Activated CD4-positive, alpha-beta T cell treated with anti-CD3 and anti-CD28 coated beads, Interleukin-2, amount 50 U/mL, for 24 hours (primary cell): ENCODE data around the gene CCDC68.

Experiments
- DNase-seq, 2 donors: peaks; one replicate each; pipeline ENCODE4 v3.0.0-alpha.2; 2020; ENCODE audit warnings: low read depth in 1 of 2, low spot score in 1 of 2

The CCDC68 gene

GRCh38 chr18:54961016-54961423 lies 1.8 kb upstream of the CCDC68 start:
- DNase-seq: no peak

- no peak for DNase-seq
Measured at GRCh38 chr18:54960197-54960596, 936 bp upstream of the CCDC68 start.

- DNase-seq: no peak
Measured at GRCh38 chr18:54957996-54958395, 1.3 kb downstream of the CCDC68 start.

DNA sequence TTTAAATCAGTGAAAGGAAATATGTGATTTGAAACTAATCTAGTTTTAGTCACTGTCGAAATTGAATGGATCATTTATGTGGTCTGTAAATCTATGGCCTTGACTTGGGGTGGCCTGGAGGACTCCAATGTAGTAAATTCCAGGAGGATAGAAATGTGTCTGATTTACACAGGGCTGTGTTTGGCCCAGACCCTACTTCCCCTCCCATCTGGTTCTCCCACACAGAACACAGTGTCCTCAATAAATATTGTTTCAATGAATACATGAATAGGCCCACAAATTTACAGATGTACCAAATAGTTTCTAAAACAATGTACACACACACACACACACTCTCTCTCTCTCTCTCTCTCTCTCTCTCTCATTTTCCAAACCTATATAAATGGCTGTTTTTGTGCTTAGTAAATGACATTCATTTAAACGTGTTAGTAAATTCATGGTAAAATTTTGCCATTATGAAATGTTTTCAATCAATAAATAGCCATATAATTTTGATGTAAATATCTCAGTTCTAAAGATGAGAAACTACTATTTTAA lies 1.9 kb downstream of the CCDC68 start:
- no peak for DNase-seq

GRCh38 chr18:54956506-54956905 lies 2.8 kb downstream of the CCDC68 start:
- no peak for DNase-seq

- no peak for DNase-seq
Measured at GRCh38 chr18:54952026-54952425, 7.2 kb downstream of the CCDC68 start.

GRCh38 chr18:54950221-54950620 lies 9.0 kb downstream of the CCDC68 start:
- no peak for DNase-seq

- no peak for DNase-seq
Measured at GRCh38 chr18:54949588-54949987, 9.7 kb downstream of the CCDC68 start.

DNA sequence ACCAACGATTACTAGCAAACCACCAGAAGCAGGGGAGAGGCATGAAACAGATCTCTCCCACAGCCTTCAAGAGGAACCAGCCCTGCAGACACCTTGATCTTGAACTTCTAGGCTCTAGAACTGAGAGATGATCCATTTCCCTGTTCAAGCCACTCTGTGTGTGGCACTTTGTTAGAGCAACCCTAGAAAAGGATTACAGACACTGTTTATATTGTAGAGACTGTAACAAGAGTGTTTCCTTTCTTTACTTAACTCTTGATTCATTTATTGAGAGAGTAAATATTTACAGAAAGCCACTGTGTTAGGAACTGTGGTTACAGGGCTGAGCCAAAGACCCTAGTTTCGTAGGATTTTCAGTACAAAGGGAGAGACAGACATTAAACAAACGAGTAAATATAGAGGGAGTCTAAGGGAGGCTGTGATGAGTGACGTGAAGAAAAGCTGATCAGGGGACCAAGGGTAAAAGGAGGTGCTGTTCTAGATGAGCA lies 10.9 kb downstream of the CCDC68 start:
- DNase-seq: no peak

DNA sequence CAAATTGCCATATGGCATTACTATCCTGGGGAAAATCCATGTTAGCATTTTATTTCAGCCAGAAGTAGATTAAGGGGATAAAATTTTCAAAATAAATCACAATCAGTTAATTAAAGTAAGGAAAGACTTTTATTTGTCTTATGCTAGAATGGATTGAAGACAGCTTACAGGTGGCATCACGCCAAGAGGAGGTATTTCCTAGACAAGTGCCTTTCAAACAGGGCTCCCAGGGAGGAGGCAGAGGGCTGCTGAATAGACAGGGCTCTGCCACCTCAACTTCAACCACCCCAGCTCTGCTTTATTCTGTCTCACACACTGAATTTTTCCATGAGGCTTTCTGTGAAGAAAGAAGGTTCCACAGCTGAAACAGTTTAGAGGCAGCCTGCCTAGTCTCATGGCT lies 12.2 kb downstream of the CCDC68 start:
- no peak for DNase-seq

GRCh38 chr18:54946149-54946581 lies 13.1 kb downstream of the CCDC68 start:
- no peak for DNase-seq

GRCh38 chr18:54945576-54946125 lies 13.6 kb downstream of the CCDC68 start:
- DNase-seq: no peak

GRCh38 chr18:54942569-54942968 lies 16.7 kb downstream of the CCDC68 start:
- no peak for DNase-seq

- no peak for DNase-seq
Measured at GRCh38 chr18:54942144-54942543, 17.1 kb downstream of the CCDC68 start.

DNA sequence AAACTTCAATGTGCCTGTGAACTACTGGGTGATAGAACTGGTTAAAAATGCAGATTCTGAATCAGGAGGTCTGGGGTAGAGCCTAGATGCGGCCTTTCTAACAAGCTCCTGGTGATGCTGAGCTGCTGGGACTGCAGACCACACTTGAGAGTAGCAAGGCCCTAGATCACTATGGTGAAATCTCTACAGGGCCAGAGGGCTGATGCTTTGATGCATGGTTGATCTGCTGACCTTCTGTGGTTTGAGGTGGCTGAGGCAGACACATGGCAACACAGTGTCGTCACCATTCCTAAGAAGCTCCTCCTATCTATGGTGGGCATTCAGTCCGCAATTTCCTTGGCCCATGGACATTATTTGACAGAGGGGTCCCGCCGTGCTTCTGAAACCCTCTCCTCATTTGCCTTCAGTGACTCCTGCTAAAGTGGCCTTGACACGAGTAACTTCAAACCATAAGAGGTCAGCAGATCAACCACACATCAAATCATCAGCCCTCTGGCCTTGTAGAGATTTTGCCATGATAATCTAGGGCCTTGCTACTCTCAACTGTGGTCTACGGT lies 19.8 kb downstream of the CCDC68 start:
- no peak for DNase-seq

GRCh38 chr18:54938506-54938905 lies 20.8 kb downstream of the CCDC68 start:
- DNase-seq: no peak

DNA sequence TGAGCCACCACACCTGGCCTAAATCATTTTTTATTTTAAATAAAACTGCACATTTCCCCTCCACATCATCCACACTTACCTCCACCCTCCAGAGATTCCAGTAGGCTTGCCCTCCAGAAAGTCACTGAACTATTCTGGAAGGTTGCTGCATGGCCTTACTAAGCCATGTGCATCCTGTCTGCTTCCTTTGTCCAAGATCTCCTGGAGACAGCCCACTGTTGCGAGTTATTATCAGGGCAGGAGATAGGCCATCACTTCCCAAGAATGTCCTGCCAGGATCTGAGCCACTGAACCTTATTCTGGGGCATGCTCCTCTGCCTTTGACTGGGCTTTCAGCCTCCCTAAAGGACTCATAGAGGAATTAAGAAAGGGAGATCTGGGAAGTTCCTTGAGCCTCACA lies 26.8 kb downstream of the CCDC68 start:
- DNase-seq: no peak

- no peak for DNase-seq
Measured at GRCh38 chr18:54931152-54931551, 28.1 kb downstream of the CCDC68 start.

DNA sequence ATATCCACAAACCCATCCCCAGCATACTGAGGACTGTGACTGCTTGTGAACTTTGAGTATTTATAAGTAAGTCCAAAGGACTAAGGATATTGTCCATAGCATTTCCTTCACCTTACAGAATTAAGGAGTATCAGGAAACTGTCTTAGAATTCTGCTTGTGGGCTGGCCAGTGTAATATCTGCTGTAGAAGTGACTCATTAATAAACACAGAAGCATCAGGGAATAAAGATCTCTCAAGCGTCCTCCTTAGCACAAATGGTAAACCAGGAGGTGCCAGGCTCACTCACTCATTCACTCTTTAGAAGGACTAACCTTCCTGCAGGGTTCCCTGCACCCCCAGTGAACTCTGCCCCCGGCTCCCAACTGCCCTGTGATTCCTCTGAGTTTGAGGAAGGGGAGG lies 31.0 kb downstream of the CCDC68 start:
- DNase-seq: no peak

GRCh38 chr18:54926593-54927325 lies 32.5 kb downstream of the CCDC68 start:
- DNase-seq: no peak

DNA sequence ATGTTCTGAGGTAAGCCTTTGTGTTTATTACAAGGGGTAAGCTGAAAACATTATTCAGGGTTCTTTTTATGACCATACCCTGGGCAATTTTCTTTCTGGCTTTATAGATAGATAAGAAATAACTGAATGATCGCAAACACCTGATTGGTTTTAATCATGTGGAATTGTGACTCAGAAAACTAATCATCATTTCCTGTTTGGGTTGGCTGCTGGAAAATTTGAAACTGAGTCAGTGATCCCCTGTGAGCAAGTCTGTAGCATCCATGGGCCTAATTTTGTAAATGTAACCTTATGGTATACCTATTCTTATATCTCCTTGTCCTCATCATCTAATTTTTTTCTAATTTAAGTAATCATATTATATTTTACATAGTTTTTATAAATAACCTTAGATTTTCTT lies 34.3 kb downstream of the CCDC68 start:
- no peak for DNase-seq

GRCh38 chr18:54923339-54923956 lies 35.8 kb downstream of the CCDC68 start:
- no peak for DNase-seq
